Tongue (tissue), 2 donors: Measurements from ENCODE around the gene MRC2. TPM values are rescaled to one million over a fixed set of nuclear protein-coding genes. Genes with fewer than 3 reads are reported as not detected.
A peak's percentile ranks its signal among the peaks of the same experiment; 100 is the strongest.
"Not testable (repeated sequence)": the region's sequence is repeated elsewhere in the genome, so short reads cannot be mapped to it uniquely, and the experiment has no call there.

ENCODE experiments used
- DNase-seq: peaks from one replicate; pipeline ENCODE4 v3.0.0-alpha.2; 2015
- total RNA-seq: library from RNA; depleted of rRNA; stranded (reverse); fragments of >200 nt; gene quantifications from one replicate; pipeline ENCODE4 v1.2.3, GENCODE V29; 2014

Gene MRC2
- total RNA-seq, 1 donor from 2014 or later = 206 TPM

DNA sequence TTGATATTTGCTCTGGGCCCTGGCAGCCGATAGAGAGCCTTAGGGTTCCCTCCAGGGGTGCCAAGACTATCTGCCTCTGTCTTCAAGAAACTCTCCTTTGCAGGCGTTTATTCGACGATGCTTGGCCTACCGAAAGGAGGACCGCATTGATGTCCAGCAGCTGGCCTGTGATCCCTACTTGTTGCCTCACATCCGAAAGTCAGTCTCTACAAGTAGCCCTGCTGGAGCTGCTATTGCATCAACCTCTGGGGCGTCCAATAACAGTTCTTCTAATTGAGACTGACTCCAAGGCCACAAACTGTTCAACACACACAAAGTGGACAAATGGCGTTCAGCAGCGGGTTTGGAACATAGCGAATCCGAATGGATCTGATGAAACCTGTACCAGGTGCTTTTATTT lies 15.2 kb upstream of the MRC2 start:
- DNase-seq = not testable (repeated sequence)

DNA sequence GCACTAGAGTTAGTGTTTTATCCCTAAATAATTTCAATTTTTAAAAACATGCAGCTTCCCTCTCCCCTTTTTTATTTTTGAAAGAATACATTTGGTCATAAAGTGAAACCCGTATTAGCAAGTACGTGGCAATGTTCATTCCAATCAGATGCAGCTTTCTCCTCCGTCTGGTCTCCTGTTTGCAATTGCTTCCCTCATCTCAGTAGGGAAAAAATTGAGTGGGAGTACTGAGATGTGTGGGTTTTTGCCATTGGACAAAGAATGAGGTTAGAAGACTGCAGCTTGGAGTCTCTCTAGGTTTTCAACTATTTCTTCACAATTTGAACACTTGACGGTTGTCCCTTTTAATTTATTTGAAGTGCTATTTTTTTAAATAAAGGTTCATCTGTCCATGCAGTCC lies 14.4 kb upstream of the MRC2 start:
- DNase-seq = not testable (repeated sequence)

DNA sequence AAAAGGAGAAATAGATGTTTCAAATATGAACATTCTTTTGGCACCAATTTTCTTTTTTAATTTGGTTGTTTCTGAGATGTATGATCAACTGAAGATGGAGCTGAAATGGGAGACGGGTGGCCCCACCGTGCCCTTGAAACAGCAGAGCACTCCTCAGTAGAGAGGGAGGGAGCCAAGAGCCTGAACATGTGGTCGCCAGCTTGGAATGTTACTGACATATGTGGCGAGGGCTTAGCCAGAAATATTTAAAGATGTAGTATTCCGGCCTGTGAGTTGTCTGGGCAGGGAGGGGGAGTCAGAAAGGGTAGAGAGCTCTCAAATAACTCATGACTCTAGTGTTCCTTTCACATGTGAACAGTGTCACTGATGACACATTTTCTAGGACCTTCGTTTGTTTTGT lies 13.3 kb upstream of the MRC2 start:
- peak; percentile 88 for DNase-seq

DNA sequence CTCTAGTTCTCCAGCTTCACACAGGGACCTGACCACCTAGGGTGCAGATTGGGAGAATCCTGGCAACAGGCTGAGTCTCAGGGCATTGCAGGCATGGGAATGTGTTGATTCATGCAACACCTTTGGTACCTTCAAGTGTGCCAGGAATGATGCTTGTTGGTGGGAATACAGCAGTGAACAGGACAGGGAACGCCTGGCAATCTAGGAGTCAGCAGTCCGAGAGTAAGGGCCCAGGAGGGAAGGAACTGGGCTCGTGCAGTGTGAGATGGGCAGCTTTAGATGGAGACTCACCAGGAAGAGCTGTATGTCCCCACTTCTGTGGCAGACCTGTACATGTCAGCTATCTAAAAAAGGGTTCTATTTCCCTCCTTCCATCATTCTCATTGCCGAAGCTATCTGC lies 12.0 kb upstream of the MRC2 start:
- DNase-seq = no peak

DNA sequence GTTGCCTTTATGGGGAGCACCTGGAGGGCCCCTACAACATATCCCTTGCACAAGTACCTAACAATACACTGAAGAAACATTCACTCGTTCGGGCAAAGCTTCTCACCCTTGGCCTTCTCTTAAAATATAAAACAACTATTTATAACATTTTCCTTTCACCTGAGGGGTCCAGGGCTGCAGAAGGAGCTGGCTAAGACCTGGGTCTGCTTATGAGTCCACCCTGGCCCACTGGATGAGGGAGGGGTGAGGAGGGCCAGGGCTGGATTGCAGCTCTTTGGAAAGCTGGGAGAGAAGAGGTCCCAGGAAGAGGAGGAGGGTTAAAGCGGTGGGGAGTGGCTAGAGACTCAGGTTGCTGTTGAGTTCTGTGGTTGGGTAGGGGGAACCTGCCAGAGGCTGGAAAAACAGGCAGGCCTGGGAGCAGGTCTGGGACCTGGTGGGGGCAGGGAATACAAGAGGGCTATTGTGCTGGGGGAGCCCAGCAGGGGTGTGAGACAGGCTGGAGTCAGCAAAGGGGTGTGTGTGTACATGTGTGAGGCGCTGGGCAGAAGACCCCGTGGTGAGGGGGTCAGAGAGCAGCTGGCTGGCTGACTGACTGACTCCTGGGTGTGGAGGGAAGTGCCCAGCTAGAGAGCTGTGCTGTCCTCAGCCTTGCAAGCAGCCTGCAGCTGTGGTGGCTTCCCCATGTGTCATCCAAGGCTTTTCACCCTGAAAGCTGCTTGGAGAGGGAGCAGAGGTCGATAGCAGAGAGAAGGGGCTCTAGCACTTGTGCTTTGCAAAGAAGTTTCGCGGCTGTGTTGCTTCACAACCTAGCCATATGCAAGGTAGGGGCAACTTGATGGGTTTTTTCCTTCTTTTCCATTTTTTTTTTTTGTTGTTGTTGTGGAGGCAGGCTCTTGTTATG lies 10.2 kb upstream of the MRC2 start:
- peak; percentile 73 for DNase-seq

DNA sequence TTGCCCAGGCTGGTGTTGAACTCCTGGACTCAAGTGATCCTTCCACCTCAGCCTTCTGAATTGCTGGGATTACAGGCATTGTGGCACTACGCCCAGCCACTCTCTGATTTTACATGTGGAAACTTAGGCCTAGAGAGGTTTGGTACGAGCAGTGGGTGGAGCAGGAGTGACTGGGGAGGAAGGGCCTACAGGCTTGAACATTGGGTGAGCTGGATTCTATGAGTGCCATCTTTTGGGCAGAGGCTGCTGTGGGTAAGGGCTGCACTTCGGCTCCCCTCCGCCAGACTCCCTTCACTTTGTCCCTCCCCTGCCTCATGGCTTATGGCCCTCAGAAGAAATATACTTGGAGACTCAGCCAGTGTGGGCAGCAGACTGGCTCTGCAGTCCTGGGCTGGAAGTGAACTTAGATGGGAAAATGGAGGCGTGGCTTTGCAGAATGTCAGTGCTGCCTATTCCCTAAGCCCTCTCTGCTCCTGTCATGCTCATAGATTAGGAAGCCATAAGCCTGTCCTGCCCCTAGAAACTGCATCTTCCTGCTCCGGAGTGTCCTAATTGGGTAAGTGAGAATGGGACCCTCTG lies 9.5 kb upstream of the MRC2 start:
- DNase-seq = peak; percentile 51

DNA sequence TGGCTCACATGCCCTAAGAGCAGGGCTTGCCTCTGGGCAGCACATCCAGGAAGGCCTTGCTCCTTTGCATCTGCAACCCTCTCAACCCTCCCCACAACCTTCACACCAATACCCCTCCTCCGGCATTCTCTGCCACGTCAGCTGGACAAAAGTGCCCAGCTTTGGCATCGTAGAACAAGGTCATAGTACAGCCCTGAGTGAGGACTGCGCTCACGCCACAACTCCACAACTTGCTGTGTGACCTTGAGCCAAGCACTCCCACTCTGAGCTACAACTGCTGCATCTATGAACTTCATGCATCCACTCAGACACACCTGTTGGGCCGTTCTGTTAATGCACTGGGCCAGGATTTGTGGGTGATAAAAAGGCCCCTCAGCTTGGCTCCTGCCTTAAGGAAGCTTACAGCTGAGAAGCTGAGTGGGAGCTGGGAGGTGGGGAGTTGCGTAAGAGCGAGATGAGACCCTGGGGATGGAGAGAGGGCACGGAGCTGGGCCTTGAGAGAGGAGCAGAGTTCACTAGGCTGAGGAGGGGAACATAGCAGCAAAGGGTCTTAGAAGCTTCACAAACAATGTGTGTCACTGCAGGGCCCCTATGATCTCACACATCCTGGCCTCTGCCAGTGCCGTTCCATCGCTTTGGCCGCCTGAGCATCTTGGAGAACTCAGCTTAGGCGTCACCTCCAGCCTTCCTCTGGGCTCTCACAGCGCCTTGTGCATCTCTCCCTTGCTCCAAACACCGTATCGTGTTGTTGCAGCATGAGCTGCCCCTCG lies 8.6 kb upstream of the MRC2 start:
- peak; percentile 38 for DNase-seq

DNA sequence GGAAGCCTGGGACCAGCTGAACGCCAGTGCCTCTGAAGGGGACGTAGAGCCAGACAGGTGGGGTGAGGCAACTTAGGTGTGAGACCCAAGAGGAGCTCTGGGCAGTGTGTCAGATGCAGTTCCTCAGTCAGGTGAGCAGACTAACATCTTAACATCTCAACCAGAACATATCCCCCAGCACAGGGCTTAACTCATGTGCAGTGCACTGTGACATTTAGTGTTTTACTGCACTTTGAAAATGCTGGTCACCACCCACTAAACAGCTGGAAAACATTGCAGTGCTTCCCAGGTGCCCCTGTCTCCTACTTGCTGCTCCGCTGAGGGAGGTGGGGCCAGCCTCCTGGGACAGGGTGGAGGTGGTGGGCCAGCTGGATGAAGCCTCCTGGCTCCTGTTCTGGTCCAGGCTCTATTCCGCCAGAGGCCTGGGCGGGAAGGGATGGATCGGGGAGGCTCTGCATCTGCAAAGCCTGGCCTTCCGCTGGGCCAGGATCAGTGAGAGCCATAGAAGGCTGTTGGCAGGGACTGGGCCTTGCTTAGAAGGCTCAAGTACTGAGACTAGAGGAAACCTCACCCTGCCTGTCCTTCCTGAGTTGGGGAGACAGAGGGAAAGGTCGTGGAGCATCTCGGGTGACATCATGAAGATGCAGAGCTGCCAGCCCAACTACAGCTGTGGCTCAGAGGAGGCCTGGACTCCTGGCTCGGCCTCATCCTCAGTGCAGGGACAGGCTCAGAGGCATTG lies 7.9 kb upstream of the MRC2 start:
- no peak for DNase-seq

DNA sequence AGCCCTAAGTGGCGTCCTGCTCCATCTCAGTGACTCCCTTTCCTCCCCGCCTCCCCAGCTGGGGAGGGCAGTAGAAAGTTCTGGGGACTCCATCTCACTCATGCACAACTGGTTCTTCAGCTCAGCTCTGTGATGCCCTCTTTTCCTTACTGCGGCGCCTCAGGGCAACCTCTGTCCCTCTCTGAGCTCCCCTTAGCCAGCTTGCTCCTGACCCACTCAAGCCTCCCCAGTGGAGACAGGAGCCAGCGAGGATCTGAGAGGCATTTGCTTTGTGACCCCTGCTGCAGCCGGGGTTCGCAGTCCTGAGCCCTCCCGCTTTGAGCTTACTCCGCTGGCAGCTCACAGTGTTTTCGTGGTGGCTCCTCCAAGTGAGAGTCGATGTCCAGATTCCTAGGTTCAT lies 6.2 kb upstream of the MRC2 start:
- DNase-seq = no peak

DNA sequence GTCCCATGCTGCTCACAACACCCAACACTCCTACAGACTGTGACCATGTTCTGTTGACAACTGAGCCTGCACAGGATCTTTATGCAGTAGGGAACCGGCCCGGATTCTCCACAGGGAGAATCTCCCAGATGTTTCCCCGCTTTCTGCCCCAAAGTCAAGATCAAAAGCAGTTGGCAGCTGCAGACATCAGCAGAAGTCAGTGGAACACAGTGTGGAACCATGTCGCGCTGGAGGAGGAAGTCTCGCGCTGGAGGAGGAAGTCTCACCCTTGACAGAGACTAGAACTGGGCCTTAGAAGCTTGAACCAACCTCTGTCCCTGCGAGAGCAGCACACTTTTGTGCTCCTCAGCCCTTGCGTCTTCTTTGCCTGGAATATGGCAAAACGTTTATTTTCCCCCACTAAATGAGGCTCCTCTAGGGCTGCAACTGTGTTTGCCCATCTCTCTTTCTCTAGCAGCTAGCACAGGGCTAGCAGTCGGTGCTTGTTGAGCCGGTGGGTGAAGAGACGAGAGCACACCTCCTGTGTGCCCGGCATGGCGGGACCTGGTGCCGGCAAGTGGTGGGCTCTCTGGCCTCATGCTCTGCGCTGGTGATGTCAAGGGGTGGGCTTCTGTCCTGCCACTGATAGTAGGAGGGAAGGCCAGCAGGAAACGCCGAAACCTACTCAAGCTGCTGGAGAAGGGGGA lies 2.1 kb upstream of the MRC2 start:
- no peak for DNase-seq

DNA sequence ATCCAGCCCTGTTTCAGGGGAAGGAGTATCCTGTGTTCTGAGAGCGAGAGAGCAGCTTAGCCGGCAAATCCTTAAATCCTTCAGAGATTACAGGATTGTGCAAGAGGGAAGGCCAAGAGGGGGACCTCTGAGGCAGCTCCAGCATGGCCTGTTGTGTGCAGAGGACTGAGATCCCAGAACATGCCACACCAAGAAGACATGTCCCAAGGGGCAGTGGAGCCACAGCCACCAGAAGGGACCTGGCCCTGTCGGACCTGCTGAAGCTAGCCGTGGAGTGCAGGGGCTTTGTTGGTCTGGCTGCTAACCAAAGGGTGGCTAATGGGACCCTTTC lies 1.6 kb upstream of the MRC2 start:
- peak; percentile 53 for DNase-seq

DNA sequence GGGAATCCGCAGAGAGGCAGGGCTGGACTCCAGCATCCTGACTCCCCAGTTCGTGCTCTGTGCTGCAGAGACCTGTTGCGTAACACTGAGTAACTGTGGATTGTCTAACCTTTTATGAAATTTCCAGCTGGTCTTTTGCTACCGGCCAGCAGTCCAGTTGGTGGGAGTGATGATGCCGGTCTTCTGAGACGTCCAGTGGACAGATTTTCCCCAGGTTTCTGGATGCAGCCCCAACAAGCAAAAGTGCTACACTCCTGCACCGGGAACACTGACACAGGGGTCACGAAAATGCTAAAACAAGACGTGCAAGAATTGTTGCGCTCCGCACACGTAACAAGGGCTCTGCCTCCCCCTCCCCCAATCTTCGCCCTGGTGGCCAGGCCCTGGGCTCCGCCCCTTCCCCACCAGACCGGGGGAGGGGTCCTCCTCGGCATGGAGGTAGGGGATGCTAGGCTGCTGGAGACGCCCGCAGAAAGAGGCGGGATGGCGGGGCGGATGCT lies 701 bp upstream of the MRC2 start:
- DNase-seq = peak; percentile 86

DNA sequence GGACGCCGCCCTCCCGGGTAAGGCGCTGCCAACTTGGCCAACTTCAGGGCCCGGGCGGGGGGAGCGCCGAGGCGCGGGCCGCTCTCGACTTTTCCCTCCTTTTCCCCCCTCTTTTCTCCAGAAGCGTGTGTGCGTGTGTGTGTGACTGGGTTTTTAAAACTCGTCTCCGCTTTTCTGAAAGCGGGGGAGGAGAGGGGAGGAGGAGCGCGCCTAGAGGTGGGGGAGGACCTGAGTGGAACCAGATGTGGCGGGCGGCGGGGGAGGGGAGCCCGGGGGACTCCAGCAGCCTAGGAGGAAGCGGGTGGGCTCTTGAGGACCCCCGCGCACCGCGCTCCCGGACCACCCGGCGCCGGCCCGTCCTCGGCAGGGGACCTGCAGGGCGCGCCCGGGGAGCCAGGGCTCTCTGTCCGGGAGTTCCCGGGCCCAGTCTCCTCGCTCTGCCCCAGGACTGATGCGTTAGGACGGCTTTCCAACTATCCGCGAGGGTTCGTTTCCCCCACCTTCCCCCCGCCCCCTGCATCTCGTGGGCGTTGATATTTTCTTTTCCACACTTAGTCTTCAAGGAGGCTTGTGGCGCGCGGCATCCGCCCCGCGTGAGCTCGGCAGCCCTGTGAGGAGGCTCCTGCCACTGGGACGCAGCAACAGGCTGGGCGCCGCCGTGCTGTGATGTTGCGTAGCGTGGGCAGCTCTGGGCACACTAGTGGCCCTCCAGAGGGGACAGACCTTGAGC lies 599 bp downstream of the MRC2 start:
- peak; percentile 78 for DNase-seq

DNA sequence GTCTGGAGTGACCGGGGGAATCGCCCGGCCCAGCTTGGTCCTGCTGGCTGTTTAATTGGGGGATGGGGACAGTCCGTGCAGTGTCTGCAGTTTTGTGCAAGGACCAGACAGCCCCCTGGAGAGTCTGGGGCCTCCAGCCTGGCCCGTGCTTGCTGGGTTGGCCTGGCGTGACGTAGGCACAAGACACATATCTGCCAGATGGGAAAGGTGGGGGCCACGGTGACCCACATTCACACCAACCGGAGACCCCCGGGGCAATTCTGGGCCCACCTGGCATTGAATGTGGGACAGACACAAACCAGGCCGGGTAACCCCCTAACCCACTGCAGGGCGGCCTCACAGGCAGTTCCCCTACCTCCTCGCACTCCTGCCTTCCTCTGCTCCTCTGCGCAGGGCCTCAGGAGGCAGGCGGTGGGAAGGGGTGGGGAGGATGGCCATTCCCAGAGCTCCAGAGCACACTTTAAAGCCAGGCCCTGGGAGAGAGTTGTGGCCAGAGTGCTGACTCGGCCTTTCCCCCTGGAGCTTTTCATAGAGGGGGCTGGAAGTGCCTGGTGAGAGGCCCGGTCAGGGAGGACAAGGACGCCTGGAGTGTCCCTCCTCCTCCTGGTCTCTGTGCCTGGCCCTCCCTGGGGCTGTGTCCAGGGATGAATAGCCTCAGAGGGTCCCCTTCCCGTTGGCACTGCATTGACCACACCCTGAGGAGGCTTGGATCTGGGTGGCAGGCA lies 1.5 kb downstream of the MRC2 start:
- peak; percentile 40 for DNase-seq

DNA sequence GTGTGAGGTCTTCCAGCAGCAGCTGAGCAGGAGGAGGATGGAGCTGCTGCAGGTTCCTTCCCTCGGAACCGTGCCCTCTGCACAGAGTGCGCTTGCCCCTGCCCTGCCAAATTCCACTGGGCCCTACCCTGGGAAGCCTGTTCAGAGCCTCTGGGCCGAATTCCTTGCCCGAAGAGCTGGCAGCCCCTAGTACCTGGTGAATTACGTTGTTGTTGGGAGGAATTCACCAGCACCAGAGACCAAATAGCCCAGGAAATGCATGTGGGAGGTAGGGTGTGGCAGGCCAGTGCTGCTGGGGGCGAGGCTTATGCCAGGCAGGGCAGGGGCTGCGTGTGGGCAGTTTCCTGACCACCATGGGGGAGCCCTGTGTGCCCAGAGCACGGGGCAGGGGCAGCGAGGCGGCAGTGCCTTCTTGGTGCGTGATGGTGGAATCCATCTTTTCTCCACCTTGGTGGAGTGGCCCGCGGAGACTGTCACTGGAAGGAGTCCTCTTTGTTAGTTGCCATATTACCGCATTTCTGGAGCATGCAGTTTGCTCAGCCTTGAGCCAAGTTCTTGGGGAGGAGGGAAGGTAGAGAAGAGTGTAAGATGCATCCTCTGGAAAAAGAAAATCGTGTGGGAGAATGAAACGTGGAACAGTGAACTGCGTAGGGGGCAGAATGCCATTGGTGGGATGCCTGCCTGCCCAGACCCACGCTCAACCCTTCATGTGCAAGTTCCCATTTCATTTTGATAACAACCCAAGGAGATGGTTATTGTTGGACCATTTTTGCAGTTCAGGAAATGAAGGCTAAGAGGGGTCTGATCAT lies 2.3 kb downstream of the MRC2 start:
- no peak for DNase-seq

DNA sequence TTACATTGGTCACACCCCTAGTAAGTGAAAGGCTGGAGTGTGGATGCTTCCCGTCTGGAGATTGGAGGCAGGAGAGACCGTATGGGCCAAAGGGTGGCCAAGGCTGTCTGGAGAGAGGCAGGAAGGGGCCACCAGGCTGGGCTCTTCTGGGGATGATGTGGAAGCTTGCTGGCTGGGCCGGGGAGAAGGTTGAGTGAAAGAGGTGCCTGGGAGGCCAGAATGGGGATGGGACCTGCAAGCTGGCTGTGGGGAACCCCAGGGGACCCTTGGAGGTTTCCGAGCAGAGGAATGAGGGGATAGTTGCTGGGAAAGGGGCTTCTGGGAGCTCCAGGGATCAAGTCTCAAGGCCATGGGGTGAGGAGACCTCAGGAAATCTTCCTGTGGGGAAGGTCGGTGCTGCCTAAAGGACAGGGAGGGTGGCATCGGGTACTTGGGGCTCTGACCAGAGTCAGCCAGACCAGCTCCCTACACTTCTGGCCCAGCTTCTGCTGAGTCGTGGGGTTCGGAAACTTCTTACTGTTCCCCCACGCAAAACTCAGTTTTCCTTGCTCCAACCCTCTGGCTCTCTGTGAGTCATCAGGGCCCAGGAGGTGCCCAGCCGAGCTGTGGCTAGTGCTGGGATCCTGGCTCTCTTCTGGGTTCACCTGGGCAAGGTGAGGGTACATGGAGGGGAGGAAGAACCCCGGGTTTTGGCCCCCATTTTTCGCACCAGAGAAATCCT lies 3.1 kb downstream of the MRC2 start:
- DNase-seq = no peak

DNA sequence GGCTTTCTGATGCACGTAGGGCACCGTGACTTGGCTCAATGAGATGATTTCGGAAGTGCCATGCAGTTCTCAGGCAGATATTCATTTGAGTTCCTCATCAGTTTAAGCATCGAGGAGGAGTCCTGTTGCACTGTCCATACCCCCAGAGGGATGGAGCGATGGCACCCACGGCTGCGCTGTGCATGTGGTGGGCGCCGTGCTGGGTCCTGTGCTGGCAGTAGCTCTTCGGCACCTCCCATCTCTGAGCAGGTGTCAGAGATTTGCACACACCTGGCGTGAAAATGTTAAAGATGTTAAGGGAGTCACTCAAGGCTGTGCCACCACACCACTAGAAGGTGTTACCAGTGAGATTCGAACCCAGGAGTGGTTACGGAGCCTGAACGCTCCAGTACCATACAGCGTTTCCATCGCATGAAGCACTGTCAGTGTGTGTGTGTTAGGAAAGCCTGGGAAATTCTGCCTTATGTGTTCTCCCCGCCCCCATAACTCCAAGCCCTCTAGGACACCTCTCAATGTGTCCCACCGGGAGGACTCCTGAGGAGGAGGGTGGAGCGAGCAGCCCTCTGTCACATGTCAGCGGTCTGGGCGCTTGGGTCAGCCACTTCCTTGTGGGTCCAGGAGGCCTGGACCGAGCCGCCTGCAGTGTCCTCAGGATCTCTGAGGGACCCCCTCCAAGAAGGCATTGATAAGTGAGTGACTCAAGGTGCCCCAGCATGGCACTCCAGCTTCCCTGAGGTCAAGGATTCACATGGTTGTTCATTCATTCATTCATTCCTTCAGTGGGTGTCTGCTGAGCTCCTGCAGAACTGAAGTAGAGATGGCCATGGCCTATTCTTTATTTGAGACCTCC lies 3.8 kb downstream of the MRC2 start:
- no peak for DNase-seq
